Parathyroid adenoma (tissue), 2 donors: ENCODE measurements around the gene CEP70.

Source experiments
- H2AFZ ChIP-seq: fragments of 300-600 bp; sonication (generic); one replicate; pipeline ENCODE4 v1.7.0; 2017; ENCODE audit warnings: antibody characterized with exemption, mild to moderate bottlenecking
- H3K27ac ChIP-seq: fragments of 300-600 bp; sonication (generic); one replicate; pipeline ENCODE4 v1.7.0; 2017
- H3K27me3 ChIP-seq: fragments of 300-600 bp; sonication (generic); one replicate; pipeline ENCODE4 v1.7.0; 2017; ENCODE audit warnings: low read length; ENCODE audit not compliant: control insufficient read depth, insufficient read depth
- H3K36me3 ChIP-seq: fragments of 300-600 bp; sonication (generic); one replicate; pipeline ENCODE4 v1.7.0; 2017; ENCODE audit warnings: low read length; ENCODE audit not compliant: control insufficient read depth, insufficient read depth
- H3K4me1 ChIP-seq: fragments of 300-600 bp; sonication (generic); one replicate; pipeline ENCODE4 v1.7.0; 2017; ENCODE audit warnings: control low read depth
- H3K4me2 ChIP-seq: fragments of 300-600 bp; sonication (generic); one replicate; pipeline ENCODE4 v1.7.0; 2017; ENCODE audit warnings: low read length
- H3K4me3 ChIP-seq: fragments of 300-600 bp; sonication (generic); one replicate; pipeline ENCODE4 v1.7.0; 2017; ENCODE audit warnings: low read depth, low read length
- H3K79me2 ChIP-seq: fragments of 300-600 bp; sonication (generic); one replicate; pipeline ENCODE4 v1.7.0; 2017; ENCODE audit warnings: control low read depth
- H3K9ac ChIP-seq: fragments of 300-600 bp; sonication (generic); one replicate; pipeline ENCODE4 v1.7.0; 2017; ENCODE audit warnings: mild to moderate bottlenecking
- H3K9me3 ChIP-seq: fragments of 300-600 bp; sonication (generic); one replicate; pipeline ENCODE4 v1.7.0; 2017; ENCODE audit warnings: low read length; ENCODE audit not compliant: control insufficient read depth
- TF ChIP-seq, protein P1 (sequence below): fragments of 300-600 bp; sonication (generic); IDR thresholded peaks from one replicate; pipeline ENCODE4 v1.7.0; 2017; ENCODE audit warnings: antibody characterized with exemption, mild to moderate bottlenecking
- donor health status: primary hyperparathyroidism.

The CEP70 gene

DNA sequence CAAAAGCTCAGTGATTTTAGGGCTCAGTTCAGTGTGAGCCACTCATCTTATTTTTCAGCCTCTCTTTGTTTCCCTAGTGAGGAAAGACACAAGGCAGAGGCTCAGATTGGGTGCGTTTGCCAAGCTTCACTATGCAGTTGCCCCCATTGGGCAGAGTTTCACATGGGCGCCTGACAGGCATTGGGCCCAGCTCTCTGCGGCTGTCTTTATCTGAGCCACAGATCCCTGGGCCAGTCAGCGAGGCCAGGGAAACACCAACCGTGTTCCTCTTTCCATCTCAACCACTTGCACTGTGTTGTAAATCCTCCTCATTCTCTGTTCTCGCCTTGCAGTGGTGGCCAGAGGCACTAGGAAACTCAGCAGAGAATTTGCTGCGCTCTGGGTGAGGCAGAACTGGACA is 148.8 kb downstream of the CEP70 start:
- Histone ChIP-seq H2AFZ (no peak overlapping the region), H3K4me1 (no peaks in the 10 kb centered on the region), H3K27ac (no peak overlapping the region), H3K4me3 (no peak overlapping the region), H3K27me3 (no peaks in the 10 kb centered on the region), H3K4me2 (no peak overlapping the region), H3K9ac (no peak overlapping the region), H3K36me3 (no peaks in the 10 kb centered on the region), H3K79me2 (no peaks in the 10 kb centered on the region), H3K9me3 (no peaks in the 10 kb centered on the region)
- TF ChIP-seq, protein P1, sequence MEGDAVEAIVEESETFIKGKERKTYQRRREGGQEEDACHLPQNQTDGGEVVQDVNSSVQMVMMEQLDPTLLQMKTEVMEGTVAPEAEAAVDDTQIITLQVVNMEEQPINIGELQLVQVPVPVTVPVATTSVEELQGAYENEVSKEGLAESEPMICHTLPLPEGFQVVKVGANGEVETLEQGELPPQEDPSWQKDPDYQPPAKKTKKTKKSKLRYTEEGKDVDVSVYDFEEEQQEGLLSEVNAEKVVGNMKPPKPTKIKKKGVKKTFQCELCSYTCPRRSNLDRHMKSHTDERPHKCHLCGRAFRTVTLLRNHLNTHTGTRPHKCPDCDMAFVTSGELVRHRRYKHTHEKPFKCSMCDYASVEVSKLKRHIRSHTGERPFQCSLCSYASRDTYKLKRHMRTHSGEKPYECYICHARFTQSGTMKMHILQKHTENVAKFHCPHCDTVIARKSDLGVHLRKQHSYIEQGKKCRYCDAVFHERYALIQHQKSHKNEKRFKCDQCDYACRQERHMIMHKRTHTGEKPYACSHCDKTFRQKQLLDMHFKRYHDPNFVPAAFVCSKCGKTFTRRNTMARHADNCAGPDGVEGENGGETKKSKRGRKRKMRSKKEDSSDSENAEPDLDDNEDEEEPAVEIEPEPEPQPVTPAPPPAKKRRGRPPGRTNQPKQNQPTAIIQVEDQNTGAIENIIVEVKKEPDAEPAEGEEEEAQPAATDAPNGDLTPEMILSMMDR: no peak
